T-helper 2 cell (primary cell): ENCODE measurements around the gene RNF41.
"Not testable (repeated sequence)": the region's sequence is repeated elsewhere in the genome, so short reads cannot be mapped to it uniquely, and the experiment has no call there.

Experiments used
- DNase-seq, 5 experiments: peaks; one replicate each; pipeline versions ENCODE4 v3.0.0 to v3.0.0-alpha.2; 2012 to 2022
- total RNA-seq, 2 donors: gene quantifications; one replicate each; lab custom pipeline; 2026; lab: John Stamatoyannopoulos, UW

Gene RNF41
- total RNA-seq, result 38.3 to 48.9 reads per million in 2 donors

DNA sequence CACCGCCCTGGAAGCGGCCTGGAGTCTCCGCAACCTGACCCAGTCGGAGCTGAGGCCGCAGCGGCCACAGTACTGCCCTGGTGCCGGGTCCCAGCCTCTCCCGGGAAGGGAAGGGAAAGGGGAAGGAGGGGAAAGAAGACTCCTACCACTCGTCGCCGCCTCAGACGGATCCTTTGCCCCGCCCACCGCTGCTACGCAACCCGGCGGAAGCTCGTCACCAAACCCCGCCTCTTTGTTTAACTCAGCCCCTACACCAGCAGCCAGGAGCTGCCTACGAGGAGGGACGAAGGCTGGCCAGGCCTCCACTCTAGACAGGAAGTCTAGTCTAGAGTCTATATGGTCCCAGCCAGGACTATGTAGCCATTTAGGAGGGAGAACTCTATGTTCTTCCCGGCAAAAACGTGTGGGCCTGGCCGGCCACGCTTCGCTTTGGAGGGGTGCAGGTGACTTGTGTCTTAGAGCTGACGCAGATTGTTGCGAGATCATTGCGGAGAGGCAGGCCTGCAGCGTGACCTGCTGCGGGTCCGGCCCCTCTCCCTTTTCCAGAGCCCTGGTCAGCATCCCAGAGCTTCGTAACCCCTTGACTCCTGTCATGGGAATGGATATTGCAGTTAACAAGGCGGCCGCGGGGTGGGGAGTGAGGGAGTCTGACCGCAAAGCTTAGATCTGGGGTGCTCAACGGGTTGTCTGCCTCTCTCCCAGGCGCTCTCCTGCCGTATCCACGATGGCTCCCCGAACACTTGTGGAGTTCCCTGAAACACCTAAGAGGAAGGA is at the start of gene RNF41:
Gene RNF41 (minus strand): TSS at position 166 of the 774 bp plus-strand sequence. CDS start 7,875 bp downstream, outside the sequence.
- peak; percentile 78 to 93 (median 88) for DNase-seq

DNA sequence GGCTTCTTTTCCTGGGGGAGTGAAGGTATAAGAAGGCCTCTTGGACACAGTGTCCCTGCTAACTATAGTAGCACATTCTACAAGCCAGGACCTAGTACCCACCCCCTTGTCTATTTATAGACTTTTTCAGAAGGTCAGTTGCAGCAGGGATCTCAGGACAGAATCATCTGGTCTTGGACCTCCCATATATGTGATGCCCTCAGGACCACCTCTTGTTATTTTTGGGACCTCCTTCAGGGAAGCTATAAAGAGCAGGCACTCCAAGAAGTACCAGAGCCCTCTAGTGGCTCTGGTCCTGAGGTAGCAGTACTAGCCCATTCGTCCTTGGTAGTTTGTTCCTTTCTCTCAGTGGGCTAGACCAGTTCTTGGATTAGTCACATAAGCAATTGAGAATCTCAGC is 49.3 kb upstream of the RNF41 start:
- DNase-seq, result no peak

DNA sequence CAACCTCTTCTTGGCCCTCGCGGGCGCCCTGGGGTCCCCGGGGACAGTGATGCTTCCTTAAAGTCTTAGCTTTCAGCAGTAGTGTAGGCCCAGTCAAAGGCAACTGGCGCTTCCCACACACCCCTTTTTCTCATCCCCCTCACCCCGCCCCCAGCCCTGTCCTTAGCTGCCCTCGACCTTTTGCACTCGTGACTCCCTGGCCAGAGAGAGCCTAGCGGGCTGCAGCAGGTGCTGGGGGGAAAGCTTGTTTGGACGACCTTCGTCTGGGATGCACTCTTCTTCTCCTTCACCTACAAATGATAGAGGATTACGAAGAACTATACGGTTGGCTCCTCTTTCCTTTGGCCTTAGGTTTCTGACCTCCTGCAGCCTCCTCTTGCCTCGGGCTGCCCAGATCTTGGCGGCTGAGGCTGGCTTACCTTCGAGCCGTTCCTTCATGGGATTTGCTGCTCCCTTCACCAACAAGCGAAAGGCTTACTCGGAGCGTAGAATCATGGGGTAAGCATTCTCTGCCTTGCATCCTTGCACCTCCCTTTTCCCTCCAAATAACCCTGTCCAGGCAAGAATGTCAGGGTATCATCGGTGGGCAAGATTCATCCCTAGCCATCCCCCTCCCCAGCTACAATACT is 45.8 kb upstream of the RNF41 start:
- DNase-seq, result no peak

DNA sequence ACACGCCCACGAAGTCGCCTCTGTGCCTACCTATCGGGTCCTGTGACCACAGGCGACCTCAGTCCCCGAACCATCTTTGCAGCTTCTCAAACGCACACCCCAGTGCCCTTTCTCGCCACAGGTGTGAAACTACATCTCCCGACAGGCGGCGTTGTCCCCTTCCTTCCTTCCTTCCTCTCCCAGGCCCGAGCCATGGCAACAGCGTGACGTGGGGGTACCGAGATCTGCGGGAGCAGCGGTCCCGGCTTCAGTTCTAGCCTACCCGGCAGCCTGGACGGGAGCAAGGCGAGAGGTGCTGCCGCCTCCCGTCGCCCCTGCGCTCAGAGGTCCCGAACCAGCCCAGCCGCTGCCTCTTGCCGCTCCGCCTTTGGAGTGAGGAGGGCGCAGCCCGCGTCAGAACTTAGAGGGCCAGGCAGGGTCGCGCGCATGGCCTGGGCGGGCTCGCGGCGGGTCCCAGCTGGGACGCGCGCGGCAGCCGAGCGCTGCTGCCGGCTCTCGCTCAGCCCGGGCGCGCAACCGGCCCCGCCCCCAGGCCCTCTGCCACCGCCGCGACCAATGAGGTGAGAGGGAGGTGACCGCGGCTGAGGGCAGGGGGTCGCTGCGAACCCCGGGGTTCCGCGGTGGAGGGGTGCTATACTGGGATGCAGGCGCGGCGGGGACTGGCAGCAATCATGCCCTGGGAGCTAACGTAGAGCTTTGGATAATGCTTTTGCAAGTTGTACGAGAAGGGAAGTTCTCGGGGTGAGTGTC is 45.1 kb upstream of the RNF41 start, which contains the start of gene COQ10A:
Gene COQ10A (plus strand): TSS at position 250 of the 750 bp plus-strand sequence. CDS start 177 bp downstream, at position 427.
- peak; percentile 71 to 90 (median 88) for DNase-seq

DNA sequence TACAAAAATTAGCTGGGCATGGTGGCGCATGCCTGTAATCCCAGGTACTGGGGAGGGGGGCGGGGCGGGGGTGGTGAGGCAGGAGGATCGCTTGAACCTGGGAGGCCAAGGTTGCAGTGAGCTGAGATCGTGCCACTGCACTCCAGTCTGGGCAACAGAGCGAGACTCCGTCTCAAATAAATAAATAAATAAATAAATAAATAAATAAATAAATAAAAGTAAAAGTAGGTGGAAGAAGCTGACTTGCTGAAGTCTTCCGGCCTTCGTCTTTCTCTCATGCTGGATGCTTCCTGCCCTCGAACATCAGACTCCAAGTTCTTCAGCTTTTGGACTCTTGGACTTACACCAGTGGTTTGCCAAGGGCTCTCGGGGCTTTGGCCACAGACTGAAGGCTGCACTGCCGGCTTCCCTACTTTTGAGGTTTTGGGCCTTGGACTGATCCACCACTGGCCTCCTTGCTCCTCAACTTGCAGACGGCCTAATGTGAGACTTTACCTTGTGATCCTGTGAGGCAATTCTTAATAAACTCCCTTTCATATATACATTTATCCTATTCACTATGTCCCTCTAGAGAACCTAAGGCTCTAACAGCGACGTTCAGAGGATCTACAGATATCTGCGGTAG is 44.5 kb upstream of the RNF41 start:
- not testable (repeated sequence) for DNase-seq

DNA sequence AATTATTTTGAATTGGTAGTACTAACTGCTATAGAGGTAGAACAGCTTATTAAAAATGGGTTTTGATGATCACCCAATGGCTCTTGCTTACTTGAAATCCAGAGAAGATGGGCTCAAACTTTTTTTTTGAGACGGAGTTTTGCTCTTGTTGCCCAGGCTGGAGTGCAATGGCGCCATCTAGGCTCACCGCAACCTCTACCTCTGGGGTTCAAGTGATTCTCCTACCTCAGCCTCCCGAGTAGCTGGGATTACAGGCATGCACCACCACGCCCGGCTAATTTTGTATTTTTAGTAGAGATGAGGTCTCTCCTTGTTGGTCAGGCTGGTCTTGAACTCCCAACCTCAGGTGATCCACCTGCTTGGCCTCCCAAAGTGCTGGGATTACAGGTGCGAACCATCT is 41.2 kb upstream of the RNF41 start:
- DNase-seq, result peak in 1 of 5 experiments; percentile 22

DNA sequence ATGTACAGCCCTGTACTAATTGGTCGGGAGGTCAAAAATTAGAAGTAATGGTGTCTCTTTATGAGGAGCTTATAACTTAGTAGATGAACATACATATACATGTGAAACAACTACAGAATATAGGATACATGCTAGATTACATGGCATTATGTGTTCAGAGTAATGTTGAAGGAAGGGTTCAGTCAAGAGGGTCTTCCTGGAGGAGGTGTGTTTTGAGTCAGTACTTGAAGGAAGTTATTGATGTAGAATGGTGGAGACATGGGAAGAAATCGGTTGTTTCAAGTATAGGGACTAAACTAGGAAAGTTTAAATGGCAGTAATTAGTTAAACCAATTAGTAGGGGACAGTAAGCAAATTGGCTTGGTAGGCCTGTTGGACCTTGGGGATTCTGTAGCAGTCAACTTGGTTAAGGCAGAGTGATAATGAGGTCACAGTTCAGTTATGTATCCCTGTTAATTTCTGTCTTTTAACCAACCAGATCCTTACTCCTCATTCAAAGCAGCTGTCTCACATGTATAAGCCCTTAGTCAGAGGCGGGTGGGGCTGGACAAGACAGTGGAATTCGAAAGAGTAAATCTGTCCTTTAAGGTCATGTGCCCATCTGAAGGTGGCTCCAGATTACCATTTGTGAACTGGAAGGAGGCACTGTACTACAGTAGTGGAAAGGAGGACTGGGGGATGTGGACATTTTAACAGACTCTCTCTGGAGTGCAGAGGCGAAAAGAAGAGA is 39.9 kb upstream of the RNF41 start:
- no peak for DNase-seq

DNA sequence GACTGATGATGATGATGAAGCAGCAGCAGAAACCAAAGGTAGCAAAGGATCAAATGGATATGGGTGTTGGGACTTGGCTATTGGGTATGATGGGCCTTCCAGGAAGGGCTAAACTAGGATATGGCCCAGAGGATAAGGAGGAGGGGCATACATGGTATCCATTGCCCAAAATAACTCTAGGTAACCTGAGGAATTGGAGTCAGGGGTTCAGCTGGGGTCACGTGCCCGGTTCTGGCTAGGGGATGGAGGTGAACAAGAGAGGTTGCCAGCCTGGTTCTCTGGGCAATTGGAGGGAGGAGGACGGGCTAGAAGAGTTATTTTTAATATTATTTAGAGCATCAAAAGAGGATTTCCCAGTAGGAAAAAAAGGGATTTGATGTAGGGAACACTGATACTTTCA is 39.2 kb upstream of the RNF41 start:
- DNase-seq, result no peak

DNA sequence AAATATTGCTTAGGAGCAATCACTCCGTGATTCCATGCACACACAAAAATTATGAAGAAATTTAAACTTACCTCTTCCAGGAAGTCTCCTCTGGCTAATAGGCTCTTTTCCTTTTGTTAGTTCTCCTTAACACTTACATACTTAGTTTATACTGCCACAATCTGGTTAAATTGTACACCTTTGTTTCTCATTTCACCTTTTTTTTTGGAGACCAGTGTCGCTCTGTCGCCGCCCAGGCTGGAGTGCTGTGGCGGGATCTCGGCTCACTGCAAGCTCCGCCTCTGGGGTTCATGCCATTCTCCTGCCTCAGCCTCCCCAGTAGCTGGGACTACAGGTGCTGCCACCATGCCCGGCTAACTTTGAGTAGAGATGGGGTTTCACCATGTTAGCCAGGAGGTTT is 38.7 kb upstream of the RNF41 start:
- DNase-seq, result no peak

DNA sequence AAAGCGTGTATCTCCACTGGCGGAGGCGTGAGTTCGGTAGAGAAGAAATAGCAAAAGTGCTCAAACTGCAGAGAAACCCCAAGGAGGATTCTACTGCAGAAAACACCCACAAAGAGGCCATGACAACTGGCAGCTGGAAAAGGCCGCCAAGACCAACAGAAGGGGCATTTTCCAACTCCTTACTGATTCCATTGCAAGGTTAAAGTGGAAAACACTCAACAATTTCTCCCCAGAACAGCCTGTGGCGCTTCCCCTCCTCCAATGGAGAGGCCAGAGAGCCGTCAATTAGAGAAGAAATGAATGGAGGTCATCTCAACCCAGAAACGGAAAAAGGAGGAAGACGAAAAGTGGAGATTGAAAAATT is 37.1 kb upstream of the RNF41 start:
- DNase-seq, result peak in 1 of 5 experiments; percentile 38

DNA sequence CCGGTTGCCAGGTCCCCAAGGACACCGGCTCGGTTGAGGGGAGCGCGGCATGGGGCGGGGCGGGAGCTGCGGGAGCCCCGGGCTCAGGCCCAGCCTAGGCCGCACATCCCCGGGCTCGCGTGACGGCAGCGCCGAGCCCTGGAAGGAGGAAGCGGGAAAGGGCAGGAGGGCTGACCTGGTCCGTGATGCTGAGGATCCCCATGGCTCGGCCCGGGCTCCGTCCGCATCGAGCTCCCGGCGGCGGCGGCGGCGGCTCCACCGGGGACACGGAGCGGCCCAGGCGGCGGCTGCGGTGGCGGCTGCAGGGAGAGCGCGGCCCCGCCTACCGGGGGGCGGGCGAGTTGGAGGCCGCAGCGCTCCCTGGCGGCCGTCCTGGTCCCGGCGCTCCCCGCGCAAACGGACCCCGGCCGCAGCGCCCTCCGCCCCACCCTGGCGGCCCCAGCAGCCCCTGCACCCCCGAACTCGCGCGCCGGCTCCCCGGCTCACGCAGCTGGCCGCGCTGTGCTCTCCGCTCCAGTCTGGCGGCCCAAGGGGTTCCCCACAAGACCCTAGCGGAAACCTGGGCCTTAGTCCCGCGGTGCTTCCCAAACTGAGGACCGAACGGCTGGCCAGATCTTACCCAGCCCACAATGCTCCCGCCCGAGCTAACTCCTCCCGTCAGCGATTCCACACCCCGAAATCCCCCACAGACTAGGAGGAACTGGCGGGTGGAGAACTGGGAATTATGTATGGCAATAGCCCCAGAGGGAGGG is 36.5 kb upstream of the RNF41 start, which contains the start of gene ANKRD52:
Gene ANKRD52 (minus strand): TSS at position 317 of the 752 bp plus-strand sequence. CDS start 115 bp downstream, at position 202.
- DNase-seq, result peak; percentile 66 to 86 (median 75)

DNA sequence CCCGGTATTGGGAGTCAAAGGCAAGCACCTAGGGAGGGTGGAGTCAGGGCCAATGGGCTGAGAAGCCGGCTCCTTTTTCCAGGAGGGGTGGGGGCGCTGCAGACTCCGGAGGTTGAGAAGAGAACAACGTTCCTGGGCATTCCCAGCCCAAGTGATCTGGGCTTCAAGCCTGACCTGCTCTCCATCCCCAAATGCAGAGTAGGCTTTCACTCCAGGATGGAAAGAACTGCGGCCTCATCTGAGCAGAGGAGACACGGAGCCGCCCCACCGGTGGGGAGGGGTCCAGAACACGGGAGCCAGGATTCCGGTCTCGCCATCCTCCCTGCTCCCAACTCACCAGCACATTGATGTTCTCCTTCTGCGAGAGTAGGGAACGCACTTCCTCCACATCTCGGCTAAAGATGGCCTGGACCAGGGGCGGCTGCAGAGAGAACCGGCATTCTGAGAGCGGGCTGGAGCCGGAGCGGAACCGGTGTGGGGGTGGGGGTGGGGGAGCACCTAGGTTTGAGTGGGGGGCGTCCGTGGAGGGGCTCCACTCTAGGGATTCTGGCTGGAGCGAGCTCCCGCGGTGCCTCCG is 35.9 kb upstream of the RNF41 start:
- no peak for DNase-seq

DNA sequence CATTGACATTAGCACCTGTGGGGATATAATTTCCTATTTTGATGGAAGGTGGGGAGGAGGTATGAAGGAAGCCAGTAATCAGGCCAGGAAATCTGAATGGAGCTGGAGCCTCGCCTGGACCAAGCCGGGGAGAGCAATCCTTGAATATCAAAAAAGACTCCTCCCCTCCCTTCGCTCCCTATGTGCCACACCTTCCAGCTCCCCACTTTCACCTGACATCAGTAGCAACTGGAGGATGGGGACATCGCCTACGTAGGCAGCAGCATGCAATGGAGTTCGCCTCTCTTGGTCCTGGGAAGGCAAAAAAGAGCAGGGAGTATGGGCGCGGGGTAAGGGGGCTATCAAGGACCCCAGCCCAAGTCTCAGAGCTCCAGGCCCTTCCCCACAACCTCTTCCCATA is 35.3 kb upstream of the RNF41 start:
- DNase-seq, result no peak

DNA sequence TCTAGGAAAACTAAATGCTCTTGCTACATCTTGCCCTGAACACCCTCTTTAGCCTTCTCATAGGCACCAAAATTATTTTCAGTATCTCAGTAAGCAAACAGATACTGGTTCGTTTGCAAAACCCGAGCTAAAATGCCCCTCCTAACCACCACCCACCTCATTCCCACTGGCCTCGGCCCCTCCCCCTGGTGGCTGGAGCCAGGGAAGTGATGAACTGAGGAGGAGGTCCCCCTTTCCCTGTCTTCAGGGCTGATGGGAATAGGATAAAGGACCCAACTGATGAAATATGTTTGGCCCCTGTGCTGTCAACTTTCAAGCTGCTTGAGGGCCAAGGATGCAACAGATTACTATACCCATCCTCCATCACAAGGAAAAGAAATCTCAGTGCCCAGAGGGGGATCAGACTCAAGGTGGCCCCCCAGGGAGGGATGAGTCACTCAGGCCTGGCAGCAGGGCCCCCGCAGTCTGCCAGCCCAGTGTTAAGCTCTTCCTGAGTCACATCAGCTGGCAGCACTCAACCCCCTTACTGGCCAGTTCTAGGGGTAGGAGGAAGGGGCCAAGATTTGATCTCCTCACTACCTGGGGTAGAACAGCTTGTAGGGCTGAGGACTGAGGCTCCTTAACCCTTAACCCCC is 34.7 kb upstream of the RNF41 start:
- no peak for DNase-seq

DNA sequence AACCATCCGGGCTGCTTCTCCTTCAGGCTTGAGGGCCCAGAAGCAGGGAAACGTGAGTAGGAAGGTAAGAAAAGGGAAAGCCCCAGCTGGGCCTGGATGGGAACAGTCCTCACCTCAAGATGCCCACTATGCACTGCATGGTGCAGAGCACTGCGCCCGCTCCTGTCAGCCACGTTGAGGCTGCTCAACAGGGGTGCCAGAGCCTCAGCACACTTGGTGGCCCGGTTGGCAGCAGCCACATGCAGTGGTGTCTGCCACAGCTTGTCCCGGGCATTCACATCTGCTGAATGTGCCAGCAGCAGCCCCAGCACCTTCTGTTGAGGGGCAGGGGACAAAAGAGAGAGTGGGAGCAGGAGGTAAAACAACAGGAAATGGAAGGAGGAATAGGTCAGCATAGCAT is 33.9 kb upstream of the RNF41 start:
- no peak for DNase-seq

DNA sequence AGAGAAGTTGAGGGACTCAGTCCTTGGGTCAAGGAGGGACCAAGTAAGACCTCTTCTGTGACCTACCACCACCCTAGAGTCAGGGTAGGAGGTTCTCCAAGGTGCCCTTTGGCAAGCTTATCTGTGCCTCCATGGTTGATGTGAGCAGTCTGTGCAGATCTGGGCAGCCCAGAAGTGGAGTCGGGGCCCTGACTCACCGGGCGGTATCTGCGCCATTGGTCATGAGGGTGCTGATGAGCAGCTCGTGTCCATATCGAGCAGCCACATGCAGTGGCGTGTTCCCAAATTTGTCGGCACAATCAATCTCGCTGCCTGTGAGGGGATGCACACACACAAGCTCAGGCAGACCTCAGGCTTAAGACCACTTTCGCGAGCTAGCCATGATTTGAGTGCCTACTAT is 31.4 kb upstream of the RNF41 start:
- DNase-seq, result no peak

DNA sequence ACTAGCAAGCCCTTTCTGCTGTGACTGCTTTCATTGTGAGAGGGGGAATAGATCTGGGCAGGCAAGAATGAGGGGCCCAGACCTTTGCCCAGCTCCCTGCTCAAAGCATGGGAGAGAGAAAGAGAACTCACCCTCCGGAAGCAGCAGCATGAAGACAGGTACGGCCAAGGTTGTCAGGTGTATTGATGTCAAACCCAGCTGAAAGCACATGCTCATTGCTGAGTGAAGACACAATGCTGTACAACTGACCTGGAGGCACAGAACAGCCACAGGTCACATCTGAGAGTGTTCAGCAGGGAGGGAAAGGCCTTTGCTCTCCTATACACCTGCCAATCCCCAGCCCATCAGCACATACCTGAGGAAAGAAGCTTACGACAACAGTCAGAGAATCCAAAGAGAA is 30.9 kb upstream of the RNF41 start:
- DNase-seq, result no peak

DNA sequence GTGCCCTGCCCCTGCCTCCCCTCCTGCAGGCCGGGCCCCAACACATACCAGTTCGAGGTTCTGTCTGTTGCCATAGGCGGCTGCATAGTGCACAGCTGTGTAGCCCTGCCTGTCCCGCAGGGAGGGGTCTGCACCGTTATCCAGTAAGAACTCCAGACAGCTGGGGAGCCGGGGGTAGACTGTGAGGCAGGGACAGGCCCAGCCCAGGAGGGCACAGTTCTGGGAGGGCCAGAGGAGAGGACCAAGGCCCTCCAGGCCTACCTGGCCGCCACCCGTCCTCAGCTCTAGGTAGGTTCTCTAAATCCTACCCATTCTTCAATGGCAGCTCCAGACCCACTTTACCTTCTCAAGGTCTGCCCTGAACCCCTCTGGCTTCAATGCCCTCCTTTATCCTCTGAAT is 27.0 kb upstream of the RNF41 start:
- no peak for DNase-seq

DNA sequence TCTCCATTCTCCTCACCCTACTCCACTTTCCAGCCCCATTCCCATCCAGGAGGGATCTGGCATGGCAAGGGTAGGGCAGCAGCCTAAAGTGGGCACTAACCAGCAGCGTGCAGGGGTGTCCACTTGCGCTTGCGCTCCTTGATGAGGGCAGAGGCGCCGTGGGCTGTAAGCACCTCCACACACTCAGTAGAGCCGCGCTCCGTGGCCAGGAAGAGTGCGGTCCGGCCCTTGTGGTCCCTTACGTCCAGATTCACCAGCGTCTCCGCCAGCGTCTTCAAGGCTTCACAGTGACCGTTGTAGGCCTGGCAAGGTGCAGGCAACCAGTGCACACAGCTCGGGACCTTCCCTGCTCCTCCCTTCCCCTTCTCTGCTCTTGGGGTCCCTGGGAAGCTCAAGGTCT is 26.2 kb upstream of the RNF41 start:
- DNase-seq, result no peak

DNA sequence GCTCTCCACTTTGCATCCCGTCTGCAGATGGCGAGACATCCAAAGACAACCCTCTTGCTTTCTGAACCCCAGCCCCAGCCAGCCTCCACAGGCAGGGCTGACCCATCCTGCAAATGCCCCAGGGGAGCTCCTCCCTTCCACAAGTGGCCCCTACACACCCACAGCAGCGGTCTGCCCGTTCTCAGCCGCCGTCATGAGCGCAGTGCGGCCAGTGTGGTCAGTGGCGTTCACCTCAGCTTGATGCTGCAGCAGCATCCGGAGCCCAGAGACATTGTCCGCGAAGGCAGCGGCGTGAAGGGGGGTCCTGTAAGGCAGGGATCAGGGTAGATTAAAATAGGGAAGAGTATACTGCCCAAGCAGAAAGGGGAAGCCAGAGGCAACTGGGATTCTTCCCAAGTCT is 22.8 kb upstream of the RNF41 start:
- no peak for DNase-seq
